ENCODE data around the gene MLF2. TPM values are rescaled to one million over a fixed set of nuclear protein-coding genes. Genes with fewer than 3 reads are reported as not detected.

Gene MLF2
- total and polyA plus RNA-seq, 2 of the 13 experiments (the other 11 are each of a cell fraction or from before 2014, with no cell fraction given) = 88.1 to 167 TPM

DNA sequence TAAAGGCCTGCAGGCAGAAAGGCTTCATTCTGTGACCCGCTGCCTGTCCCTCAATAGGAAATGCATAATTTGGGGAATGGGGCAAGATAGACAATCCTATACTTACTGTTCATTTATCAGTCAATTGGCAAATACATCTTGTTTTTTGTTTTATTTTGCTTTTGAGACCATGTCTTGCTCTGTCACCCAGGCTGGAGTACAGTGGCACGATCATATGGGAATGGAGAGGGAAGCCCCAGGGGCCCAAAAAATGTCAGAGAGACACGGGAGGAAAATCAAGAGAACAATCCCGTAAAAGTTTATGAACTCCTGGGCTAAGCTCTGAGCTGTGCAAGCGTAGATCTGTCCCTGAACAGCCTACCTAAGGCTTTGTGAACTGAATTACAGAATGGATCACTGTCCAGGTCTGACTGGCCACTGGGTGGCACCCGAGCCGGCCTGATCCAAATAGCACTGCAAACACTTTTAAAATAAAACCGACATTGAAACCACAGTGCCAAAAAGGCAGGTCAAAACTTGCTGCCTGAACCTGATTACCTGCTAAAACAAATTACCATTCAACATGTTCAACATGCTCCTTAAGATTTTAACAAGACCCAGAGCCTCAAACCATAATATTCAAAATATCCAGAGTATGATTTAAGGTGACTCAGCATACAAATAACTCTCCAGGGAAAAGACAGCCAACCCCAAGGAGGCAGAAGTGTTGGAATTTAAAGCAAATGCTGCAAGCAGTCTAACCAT, 17.3 kb downstream of the MLF2 start (continued):
- TF ChIP-seq KLF11 (CRISPR knock-in tag; IDR thresholded peaks at IDR 0.05) = no peak
- no peak for TF ChIP-seq ZNF776 (CRISPR knock-in tag; IDR thresholded peaks at IDR 0.05)
- TF ChIP-seq ZNF773 (CRISPR knock-in tag; IDR thresholded peaks at IDR 0.05; ENCODE audit: borderline replicate concordance) = no peak
- peak; percentile 22; the same call in 1 of the 2 replicates for TF ChIP-seq FOSL2 (CRISPR knock-in tag; IDR thresholded peaks at IDR 0.05)
- TF ChIP-seq ZNF788 (CRISPR knock-in tag; IDR thresholded peaks at IDR 0.05; ENCODE audit: borderline replicate concordance) = no peak
- no peak for TF ChIP-seq HES4 (CRISPR knock-in tag; IDR thresholded peaks at IDR 0.05; ENCODE audit: borderline replicate concordance)
- TF ChIP-seq, protein P1, sequence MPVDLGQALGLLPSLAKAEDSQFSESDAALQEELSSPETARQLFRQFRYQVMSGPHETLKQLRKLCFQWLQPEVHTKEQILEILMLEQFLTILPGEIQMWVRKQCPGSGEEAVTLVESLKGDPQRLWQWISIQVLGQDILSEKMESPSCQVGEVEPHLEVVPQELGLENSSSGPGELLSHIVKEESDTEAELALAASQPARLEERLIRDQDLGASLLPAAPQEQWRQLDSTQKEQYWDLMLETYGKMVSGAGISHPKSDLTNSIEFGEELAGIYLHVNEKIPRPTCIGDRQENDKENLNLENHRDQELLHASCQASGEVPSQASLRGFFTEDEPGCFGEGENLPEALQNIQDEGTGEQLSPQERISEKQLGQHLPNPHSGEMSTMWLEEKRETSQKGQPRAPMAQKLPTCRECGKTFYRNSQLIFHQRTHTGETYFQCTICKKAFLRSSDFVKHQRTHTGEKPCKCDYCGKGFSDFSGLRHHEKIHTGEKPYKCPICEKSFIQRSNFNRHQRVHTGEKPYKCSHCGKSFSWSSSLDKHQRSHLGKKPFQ (CRISPR knock-in tag; IDR thresholded peaks at IDR 0.05; ENCODE audit: insufficient replicate concordance) = no peak
- no peak for TF ChIP-seq ELF3 (CRISPR knock-in tag; IDR thresholded peaks at IDR 0.05)
- no peak for TF ChIP-seq ZFP90 (CRISPR knock-in tag; IDR thresholded peaks at IDR 0.05; ENCODE audit: borderline replicate concordance)
- TF ChIP-seq ZNF7 (CRISPR knock-in tag; IDR thresholded peaks at IDR 0.05) = no peak
- no peak for TF ChIP-seq ZNF616 (CRISPR knock-in tag; IDR thresholded peaks at IDR 0.05; ENCODE audit: low read depth)
- no peak for TF ChIP-seq SP140L (CRISPR knock-in tag; IDR thresholded peaks at IDR 0.05; ENCODE audit: borderline replicate concordance)
- TF ChIP-seq KAT8 (CRISPR knock-in tag; IDR thresholded peaks at IDR 0.05) = peak; percentile 22; the same call in 1 of the 2 replicates
- no peak for TF ChIP-seq CENPX (CRISPR knock-in tag; IDR thresholded peaks at IDR 0.05)
- no peak for TF ChIP-seq ATM (IDR thresholded peaks at IDR 0.05; ENCODE audit: borderline replicate concordance)
- TF ChIP-seq CBX2 (IDR thresholded peaks at IDR 0.05; ENCODE audit: low read depth, low read length) = no peak
- TF ChIP-seq CBX2 (CRISPR knock-in tag; IDR thresholded peaks at IDR 0.05; ENCODE audit: low read depth) = no peak
- no peak for TF ChIP-seq HMG20A (CRISPR knock-in tag; IDR thresholded peaks at IDR 0.05; ENCODE audit: borderline replicate concordance)
- no peak for TF ChIP-seq GABPA (IDR thresholded peaks at IDR 0.05; ENCODE audit: low read depth, low read length)
- TF ChIP-seq GABPA (CRISPR knock-in tag; IDR thresholded peaks at IDR 0.05; ENCODE audit: low read depth) = no peak
- TF ChIP-seq ZNF547 (CRISPR knock-in tag; IDR thresholded peaks at IDR 0.05) = no peak
- no peak for TF ChIP-seq GFI1 (CRISPR knock-in tag; IDR thresholded peaks at IDR 0.05; ENCODE audit: borderline replicate concordance)
- no peak for TF ChIP-seq SAFB2 (CRISPR knock-in tag; IDR thresholded peaks at IDR 0.05; ENCODE audit: borderline replicate concordance, low read depth)
- peak; percentile 28; the same call in 1 of the 2 replicates for TF ChIP-seq FOXJ3 (CRISPR knock-in tag; IDR thresholded peaks at IDR 0.05; ENCODE audit: borderline replicate concordance)
- no peak for TF ChIP-seq NFE2L1 (CRISPR knock-in tag; IDR thresholded peaks at IDR 0.05; ENCODE audit: borderline replicate concordance)
